NCI-H128 (cell line): ENCODE measurements around the gene HOXC4.
A peak's percentile ranks its signal among the peaks of the same experiment; 100 is the strongest.

ENCODE experiments used
- DNase-seq: peaks from one replicate; lab custom pipeline; 2025; ENCODE audit not compliant: unreplicated experiment; lab: John Stamatoyannopoulos, UW

Gene HOXC4

DNA sequence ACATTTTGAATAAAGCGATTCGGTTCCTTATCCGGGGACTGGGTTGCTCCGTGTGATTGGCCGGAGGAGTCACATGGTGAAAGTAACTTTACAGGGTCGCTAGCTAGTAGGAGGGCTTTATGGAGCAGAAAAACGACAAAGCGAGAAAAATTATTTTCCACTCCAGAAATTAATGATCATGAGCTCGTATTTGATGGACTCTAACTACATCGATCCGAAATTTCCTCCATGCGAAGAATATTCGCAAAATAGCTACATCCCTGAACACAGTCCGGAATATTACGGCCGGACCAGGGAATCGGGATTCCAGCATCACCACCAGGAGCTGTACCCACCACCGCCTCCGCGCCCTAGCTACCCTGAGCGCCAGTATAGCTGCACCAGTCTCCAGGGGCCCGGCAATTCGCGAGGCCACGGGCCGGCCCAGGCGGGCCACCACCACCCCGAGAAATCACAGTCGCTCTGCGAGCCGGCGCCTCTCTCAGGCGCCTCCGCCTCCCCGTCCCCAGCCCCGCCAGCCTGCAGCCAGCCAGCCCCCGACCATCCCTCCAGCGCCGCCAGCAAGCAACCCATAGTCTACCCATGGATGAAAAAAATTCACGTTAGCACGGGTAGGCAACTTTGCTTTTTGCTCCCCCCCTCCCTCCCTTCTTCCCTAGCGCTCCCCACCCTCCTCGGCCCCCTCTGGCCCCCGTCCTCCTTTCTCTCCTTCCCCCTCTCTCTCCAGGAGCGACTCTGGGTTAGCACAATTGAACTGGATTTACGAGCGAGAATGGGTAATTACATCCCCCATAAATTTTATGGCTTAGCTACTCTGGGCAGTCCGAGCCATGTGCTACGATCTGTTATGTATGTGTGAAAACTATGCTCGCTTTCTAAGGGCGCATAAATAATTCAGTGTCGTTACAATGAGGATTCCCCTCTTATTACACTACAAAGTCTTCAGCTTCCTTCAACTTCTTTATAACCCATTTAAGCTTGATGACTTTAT is at the start of gene HOXC4:
Gene HOXC4, plus strand, starts transcription at position 85 of the 991 bp plus-strand sequence. Its CDS starts 88 bp downstream, at position 173.
- DNase-seq, result no peak

DNA sequence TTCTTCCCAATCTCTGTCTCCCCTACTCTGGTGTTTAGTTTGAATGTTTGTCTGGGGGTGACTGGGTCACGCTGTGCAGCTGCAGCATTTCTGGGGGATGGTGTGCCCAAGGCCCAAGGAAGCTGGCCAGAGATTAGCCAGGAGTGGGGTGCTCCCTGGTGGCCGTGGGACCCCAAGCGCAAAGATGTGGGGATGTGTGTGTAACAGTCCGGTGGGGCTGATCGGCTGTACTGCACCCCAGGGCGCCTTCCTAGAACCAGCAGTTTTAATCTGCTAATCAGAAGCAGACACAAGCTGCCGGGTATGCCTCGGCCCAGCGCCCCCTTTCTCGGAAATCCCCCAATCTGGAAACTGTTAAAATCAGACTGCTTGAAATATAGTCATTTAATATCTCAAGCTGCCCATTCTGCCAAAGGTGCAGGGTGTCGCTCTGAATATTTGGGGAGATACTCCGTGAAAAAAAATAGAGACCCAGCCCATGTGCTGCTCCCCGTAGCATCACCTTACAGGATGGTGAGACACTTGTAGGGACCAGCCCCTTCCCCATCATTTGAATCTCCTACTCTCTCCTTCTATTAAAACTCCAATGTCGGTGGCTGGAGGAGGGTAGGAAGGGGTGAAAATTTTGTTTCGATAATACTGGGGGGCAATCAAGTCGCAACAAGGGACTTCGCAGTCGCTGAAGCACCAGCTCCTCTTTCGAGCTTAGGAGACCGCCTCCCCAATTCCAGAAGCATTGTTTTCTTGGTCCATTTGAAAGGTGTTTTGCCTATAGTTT is 49.4 kb upstream of the HOXC4 start:
- DNase-seq, result no peak

DNA sequence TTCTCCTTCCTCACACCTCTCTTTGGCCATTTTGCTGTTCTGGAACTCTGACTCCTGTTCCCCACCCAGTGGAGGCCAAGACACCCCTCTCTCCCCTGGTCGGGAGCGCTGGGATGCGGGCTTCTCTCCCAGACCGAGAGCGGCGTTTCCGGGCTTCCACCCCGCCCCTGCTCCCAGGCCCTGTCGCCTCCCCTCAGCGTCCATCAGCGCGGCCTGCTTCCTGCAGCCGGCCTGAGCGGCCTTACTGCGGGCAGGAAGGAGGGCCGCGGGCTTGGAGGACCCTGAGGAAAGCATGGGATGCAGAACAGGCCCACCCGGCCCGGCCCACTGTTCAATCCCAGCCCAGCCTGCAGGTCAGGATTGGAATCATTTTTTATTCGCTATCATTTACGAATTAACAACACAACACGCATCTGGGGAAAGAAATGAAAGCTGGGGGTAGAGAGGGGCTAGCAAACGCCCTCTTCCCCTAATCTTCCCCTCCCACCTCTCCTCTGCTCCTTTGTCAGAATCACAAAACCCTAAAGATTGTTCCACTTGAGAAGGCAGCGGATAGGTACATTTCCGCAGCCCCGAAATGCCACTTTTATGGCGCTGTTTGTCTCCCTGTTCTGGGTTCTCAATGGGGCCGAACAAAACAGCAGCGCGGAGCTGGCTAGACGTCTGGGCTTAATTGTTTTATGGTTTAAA is 48.6 kb upstream of the HOXC4 start:
- DNase-seq, result no peak

DNA sequence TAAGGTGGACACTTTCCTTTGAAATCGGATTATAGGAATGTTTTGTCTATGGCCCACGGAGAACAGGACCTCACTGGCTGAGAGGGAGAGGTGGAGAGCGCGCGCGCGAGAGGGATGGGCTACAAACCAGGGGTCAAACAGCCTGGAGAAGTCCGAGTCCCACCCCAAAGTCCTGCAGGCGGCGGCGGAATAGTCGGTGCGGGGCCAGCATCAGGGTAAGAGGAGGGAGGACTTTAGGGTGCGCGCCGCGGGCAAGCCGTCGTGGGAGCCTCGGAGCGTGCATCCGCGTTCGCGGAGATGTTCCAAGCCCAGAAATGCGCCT is 48.1 kb upstream of the HOXC4 start:
- no peak for DNase-seq

DNA sequence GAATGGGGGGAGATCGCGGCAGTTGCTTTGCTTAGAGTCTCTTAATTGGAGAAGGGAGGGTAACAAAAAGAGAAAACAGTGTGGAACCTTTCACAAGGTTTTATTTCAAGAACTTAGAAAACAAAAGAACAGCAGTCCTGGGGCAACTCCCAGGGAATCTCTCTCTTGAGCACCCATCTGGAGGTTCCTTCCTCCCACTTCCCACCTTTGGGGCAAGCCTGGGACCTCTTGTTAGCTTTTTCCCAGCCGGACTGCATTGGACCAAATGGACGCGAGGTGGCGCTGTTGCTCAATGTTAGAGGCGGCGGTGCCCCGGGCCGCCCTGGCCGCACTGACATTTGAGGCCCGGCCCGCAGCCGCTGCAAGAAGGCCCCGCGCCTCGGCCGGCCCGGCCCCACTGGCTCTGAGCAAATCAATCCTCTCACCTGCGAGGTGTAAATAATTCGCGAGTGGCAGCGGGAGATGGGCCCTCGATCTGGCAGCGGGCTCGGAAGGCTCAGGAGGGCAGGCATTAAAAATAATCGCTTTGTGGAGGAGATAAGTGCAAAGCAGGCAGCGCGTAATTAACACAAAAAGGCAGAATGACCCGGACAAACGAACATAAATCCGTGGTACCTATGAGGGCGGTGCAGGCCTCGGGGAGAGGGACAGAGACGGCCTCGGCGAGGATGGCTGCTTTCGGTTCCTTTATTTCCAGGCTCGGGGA is 47.6 kb upstream of the HOXC4 start:
- peak; percentile 74 for DNase-seq

DNA sequence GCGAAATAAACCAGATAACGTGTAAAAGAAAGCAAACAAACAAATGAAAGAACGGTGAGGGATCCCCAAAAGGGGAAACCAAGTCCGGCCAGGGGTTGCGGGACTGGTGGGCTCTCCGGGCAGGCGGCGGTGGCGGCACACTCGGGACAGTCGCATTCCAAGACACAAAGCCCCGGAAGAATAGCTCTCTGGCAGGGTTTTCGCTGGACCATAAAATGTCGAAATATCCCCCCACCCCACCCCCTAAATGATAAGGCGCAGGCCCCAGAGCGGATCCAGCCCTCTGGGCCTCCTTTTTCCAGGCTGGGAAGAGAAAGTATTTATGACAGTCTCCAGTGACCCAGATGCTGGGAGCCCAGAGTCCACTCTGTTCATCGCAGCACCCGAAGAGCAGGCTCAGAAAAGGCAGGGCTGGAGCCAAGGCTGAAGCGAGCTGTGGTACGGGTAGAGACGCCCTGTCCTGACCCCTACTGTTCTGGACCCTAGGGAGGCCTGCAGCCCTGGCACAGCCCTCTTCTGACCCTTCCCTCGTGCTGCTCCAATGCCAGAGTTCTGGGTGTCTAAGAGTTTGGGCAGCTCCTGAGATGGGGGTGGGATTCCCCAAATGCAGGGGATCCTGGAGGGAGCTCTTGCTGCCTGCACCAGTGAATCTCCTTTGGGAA is 46.9 kb upstream of the HOXC4 start:
- no peak for DNase-seq

DNA sequence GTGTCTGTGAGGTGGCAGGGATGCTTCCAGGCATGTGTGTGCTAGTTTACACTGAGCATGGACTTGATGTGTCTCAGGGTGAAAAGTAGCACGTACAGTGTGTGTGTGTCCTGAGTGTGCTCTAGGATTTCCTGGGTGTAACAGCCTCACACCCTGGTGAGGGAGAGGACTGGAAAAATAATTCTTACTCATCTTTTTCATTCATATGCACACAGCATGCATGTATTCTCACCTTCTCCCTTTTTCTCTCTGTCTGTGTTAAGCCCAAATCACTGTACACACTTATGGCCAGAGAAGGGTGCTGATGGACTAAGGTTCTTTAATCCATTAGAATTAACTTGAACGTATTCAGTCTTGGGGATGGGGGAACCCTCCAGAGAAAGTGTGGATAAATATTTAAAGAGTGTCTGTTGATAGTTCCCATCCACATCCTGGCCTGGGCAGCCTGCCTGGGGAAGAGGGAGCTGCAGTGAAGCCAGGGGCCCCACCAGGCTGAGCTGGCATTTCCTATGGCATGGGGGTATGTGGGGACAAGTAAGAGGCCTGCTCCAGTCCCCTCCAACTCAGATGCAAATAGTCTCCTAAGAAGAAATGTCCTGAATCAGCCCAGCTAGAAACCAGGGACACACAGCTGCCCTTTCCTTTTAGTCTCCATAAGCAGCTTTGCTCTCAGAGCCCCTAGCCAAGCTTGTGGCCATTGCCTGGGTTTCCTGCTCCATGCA is 45.9 kb upstream of the HOXC4 start:
- DNase-seq, result no peak

DNA sequence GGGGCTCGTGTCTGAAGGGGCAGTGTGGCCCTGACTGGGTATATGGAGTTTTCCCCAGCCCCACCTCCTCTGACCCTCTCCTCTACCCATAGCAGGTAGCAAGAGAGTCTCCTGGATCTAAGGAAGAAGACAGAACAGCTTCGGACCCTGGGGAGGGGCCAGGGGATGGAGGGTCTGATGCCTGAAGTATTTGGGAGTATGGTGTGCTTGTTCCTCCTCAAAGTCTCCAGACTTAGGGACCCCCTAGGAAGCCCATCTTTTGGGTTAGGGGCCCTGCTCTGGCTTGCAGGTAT is 45.4 kb upstream of the HOXC4 start:
- no peak for DNase-seq

DNA sequence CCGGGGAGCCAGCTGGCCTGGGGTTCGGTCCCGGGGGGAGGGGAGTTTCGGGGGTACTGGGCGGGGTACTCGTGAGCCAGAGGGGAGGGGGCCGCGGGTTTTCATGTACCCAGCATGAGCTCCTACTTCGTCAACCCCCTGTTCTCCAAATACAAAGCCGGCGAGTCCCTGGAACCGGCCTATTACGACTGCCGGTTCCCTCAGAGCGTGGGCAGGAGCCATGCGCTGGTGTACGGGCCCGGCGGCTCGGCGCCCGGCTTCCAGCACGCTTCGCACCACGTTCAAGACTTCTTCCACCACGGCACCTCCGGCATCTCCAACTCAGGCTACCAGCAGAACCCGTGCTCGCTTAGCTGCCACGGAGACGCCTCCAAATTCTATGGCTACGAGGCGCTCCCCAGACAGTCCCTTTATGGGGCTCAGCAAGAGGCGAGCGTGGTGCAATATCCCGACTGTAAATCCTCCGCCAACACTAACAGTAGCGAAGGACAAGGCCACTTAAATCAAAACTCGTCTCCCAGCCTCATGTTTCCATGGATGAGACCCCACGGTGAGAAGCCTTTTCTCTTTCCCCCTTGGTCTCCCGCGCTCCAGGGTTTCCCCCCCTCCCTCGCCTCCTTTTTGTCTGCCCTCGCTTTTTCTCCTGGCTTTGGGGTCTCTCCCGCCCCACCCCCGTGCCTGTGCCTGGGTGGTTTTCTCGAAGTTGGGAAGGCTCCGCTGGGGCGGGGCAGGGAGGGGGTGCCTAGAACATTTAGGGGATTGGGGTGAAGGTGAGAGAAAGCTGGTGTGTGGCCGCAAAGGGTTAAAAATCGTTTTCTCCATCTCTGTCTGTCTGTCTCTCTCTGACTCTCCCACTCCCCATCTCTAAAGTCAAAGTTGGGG is 44.2 kb upstream of the HOXC4 start:
- no peak for DNase-seq

DNA sequence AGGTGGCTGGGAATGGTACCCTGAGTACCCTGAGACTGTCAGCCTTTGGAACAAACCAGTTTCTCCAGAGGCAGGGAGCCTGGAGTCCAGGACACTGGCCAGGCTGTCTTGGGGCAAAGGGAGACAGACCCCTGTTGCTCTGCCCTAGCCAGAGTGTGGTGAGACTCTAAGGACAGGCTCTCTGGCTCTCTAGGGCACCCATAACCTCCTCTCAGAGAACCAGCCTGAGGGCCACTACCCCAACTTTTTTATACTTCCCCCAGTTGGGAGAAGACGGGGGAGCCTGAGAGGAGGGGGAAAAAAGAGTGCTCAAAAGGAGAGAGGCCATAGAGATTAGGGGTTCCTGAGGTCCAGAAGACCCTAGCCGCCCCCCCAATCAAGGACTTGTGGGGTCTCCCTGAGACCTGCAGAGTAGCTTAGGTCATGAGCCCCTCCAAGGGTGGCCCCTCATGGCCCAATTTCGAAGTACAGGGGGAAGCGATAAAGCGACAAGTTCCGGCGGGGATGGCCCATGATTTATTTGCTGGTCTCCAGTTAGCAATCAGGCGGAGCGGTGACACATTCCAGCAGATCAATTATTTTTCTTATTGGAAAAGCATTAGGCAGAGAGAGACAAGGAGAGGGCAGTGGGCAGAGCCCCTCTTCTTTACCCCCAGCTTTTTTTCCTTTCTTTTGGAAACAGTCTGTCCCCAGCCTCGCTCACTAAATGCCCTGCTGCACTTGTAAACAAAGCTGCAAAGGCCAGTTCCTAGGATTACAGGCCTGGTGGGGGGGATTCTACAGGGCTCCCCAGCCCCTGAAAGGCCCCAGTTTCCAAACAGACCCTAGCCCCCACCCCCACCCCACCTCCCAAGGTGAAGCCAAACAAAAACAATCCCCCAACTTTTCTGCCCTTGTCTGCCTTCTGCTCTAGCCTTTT is 43.3 kb upstream of the HOXC4 start:
- DNase-seq, result no peak

DNA sequence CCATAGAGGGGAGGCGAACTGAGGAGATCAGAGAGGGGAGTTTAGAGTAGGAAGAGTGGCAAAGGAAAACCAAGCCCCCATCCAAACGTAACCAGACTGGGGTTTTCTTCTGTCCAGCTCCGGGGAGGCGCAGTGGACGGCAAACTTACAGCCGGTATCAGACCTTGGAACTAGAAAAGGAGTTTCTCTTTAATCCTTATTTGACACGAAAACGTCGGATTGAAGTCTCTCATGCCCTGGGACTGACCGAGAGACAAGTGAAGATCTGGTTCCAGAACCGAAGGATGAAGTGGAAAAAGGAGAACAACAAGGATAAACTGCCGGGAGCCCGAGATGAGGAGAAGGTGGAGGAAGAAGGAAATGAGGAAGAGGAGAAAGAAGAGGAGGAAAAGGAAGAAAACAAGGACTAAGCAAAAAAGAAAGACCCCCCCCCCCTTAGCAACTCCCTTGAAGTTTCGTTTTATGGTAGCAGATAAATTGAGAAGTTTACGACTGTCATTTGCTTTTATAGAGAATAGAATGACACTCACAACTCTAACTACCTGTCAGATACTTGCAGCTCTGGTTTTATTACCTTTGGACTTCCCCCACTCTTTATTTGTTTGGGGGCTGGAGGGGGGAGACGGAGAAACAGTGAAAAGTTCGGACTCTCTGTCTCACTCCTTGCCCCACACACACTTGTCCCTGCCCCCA is 42.5 kb upstream of the HOXC4 start:
- no peak for DNase-seq

DNA sequence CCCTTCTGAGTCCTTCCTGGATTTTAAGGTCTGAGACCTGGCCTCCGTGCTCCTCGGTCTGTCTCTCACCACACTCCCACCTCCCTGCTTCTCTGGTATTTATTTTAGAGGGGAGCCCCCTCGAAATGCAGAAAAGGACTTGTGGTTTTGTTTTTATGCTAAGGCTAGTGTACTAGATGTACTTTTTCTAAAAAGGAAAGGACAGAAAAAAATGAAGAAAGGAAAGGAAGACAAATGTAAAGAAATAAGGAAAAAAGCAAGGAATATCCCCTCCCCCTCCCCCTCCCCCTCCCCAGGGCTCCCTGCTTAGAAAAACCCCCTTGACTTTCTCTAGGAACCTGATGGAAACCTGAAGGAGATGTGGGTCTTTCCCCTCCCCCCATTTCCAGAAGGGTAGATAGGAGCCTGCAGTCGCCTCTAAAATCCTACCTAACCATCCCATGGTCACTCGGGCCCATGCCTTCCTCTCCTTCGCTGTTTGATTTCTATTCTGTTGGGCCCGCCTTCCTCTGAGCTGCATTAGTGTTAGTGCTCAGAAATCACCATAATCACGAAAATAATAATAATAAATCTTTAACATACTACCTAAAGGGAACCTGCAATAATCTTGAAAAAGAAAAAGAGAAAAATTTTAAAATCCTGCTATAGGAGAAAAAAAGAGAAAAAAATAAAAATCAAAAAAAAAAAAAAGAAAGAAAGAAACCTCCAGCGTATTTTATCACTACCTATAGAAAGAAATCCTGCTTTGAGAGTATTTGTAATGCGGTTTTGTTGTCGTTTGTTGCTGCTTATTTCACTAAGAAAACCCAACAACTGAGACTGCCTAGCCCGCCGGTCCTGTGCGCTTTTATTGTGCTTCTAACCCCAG is 41.7 kb upstream of the HOXC4 start:
- DNase-seq, result no peak

DNA sequence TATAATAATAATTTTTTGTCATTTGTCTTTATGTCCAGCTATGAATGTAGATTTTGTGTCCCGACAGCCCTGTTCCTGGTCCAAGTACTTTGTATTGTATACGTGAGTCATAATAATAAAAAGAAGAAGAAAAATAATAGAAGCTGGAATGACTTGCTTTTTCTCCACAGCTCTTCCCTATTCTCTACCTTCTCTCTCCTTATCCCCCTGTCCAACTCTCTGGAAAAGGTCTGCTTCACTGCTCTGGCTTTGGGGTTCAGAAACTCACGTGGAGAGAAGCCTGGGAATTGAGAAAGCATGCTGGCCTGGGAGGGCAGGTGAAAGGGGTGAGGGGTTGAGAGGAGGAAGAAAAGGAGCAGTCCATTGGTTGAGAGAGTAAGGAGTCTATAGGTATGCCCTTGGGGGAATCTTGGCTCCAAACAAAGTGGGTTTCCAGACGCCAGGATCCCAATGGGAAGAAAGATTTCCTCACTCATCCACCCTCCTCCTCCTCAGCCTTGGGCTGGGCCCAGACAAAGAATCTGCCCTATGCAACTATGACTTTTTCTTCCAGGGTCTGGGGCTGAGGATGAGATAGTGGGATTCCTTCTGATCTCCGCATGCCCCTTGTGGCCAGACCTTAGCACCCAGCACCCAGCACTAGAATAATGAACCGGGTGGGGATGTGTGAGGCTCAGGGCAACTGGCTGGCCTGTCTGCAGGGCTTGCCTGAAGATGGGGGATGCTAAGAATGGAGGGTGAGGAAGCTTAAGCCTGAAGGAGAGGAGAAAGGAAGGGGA is 40.8 kb upstream of the HOXC4 start:
- no peak for DNase-seq

DNA sequence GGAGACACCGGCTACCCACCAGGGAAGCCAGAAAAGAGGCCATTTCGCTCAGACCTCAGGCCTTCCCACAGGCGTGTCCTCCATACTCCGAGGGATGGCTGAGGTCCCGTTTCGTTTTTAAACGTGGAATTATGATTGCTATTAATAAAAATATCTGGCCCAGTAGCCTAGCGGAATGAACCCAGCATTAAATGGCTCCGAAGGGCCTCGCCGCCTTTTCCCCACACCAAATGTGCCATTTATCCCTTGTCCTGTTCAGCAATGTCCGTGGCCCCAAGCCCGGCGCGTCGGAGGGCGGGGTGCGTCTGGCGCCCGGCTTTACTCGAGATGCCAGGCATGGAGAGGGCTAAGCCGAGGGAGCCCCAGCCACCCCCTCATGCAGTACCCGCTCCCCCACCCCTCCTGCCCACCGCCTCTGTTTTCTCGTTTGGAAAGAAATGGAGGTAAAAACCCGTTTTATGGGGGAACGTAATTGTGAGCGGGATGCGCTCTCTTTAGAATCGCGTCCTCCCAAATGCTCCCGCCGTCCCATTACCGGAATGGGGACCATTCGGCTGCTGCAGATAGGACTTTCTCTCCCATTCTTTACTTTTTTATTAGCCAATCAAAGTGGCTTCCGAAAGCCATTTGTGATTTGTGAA is 39.1 kb upstream of the HOXC4 start:
- DNase-seq, result no peak
